GM12878 (cell line): ENCODE measurements around the gene MBD3. TPM values are rescaled to one million over a fixed set of nuclear protein-coding genes. Genes with fewer than 3 reads are reported as not detected.

Source experiments
- ATAC-seq: fragments of 200-7000 bp; cut with Tn5 transposase; 3 replicates; pipeline ENCODE4 v1.9.1; 2020; ENCODE audit warnings: mild to moderate bottlenecking, moderate library complexity
- BruUV-seq: library from RNA; stranded (reverse); fragments of 400-500 nt; replicated peaks from 2 replicates; lab custom pipeline; 2021; lab: Mats Ljungman, UMichigan
- CTCF ChIA-PET: fragments of 300-600 bp; sonication (Branson Sonifier 250); formaldehyde crosslinking; extraction: SDS; loops from one replicate; lab custom pipeline; 2021; ENCODE audit warnings: inconsistent platforms; lab: Yijun Ruan, JAX
- POLR2A ChIA-PET: fragments of 350-600 bp; formaldehyde crosslinking; extraction: SDS; loops from one replicate; lab custom pipeline; 2021; ENCODE audit warnings: inconsistent platforms; lab: Charles Lee
- RAD21 ChIA-PET: fragments of 300-600 bp; sonication (Branson Sonifier 250); formaldehyde crosslinking; loops from one replicate; lab custom pipeline; 2023; ENCODE audit warnings: antibody characterized with exemption; ENCODE audit not compliant: unreplicated experiment; lab: Charles Lee
- SMC1A ChIA-PET: fragments of 300-600 bp; sonication (Branson Sonifier 250); formaldehyde crosslinking; loops from one replicate; lab custom pipeline; 2023; ENCODE audit not compliant: unreplicated experiment, uncharacterized antibody; lab: Charles Lee
- DNase-seq: peaks from one replicate; pipeline ENCODE4 v3.0.0-alpha.2; 2011; ENCODE audit warnings: low read depth, low spot score
- FAIRE-seq: peaks from 3 replicates; lab custom pipeline; 2011; peaks lifted over from hg19 to GRCh38; lab: Jason Lieb, UNC
- H2AFZ ChIP-seq: 2 replicates; pipeline ENCODE4 v1.6.0; 2011; ENCODE audit warnings: low read depth, low read length, control low read depth; ENCODE audit not compliant: control insufficient read depth
- H3K27ac ChIP-seq: 2 replicates; pipeline ENCODE4 v1.5.1; 2011; ENCODE audit warnings: control low read depth; ENCODE audit not compliant: control insufficient read depth, insufficient read depth
- H3K27me3 ChIP-seq, 2 experiments: replicated peaks in 1 of 2; 2 replicates each; pipeline versions ENCODE4 v1.6.0 to v1.6.1; 2011; ENCODE audit warnings: low read length in 1 of 2; ENCODE audit not compliant: control insufficient read depth in 2 of 2, insufficient read depth in 2 of 2
- H3K36me3 ChIP-seq, 2 experiments: 2 replicates each; pipeline ENCODE4 v1.5.1; 2011; ENCODE audit warnings: low read length in 1 of 2; ENCODE audit not compliant: control insufficient read depth in 2 of 2, insufficient read depth in 2 of 2
- H3K4me1 ChIP-seq: 2 replicates; pipeline ENCODE4 v1.6.1; 2011; ENCODE audit warnings: mild to moderate bottlenecking, low read length, moderate library complexity, mixed read lengths; ENCODE audit not compliant: control insufficient read depth, insufficient read depth
- H3K4me2 ChIP-seq: 2 replicates; pipeline ENCODE4 v1.6.0; 2011; ENCODE audit warnings: control low read depth; ENCODE audit not compliant: control insufficient read depth, insufficient read depth
- H3K4me3 ChIP-seq: fragments of 200-600 bp; sonication (generic); 2 replicates; pipeline ENCODE4 v1.5.1; 2016
- H3K79me2 ChIP-seq: 2 replicates; pipeline ENCODE4 v1.6.0; 2011; ENCODE audit warnings: low read length; ENCODE audit not compliant: control insufficient read depth, insufficient read depth
- H3K9ac ChIP-seq: 2 replicates; pipeline ENCODE4 v1.8.0; 2011; ENCODE audit warnings: low read length, control low read depth, mixed read lengths; ENCODE audit not compliant: control insufficient read depth, insufficient read depth
- H3K9me3 ChIP-seq: replicated peaks from 3 replicates; pipeline ENCODE4 v1.5.1; 2011; ENCODE audit warnings: mild to moderate bottlenecking, low read length; ENCODE audit not compliant: control insufficient read depth, insufficient read depth
- H4K20me1 ChIP-seq: 2 replicates; pipeline ENCODE4 v1.6.0; 2011; ENCODE audit not compliant: control insufficient read depth, insufficient read depth
- CBX3 ChIP-seq: fragments of 200-600 bp; sonication (generic); IDR thresholded peaks from 2 replicates; pipeline ENCODE4 v1.6.1; 2016; ENCODE audit warnings: low read depth, borderline replicate concordance
- DPF2 ChIP-seq: fragments of 450-650 bp; IDR thresholded peaks from 2 replicates; pipeline ENCODE4 v1.6.1; 2017; ENCODE audit warnings: mild to moderate bottlenecking
- IKZF1 ChIP-seq: fragments of 450-650 bp; conservative IDR thresholded peaks from 2 replicates; pipeline ENCODE4 v1.6.1; 2017; ENCODE audit warnings: antibody characterized with exemption, mild to moderate bottlenecking
- IKZF2 ChIP-seq, 2 experiments: fragments of 450-650 bp; IDR thresholded peaks; 2 replicates each; pipeline ENCODE4 v1.6.1; 2017; ENCODE audit warnings: mild to moderate bottlenecking in 2 of 2, moderate library complexity in 2 of 2
- KAT2A ChIP-seq: conservative IDR thresholded peaks from 2 replicates; pipeline ENCODE4 v1.6.1; 2011; ENCODE audit warnings: low read depth, low read length; ENCODE audit not compliant: control insufficient read depth
- LARP7 ChIP-seq: fragments of 450-650 bp; IDR thresholded peaks from 2 replicates; pipeline ENCODE4 v1.6.1; 2017; ENCODE audit warnings: mild to moderate bottlenecking
- MTA3 ChIP-seq: IDR thresholded peaks from 2 replicates; pipeline ENCODE4 v1.6.1; 2012; ENCODE audit warnings: low read length, inconsistent platforms, borderline replicate concordance
- SIX5 ChIP-seq: IDR thresholded peaks from 2 replicates; pipeline ENCODE4 v1.6.1; 2011; ENCODE audit warnings: mild to moderate bottlenecking, low read depth, low read length, moderate library complexity; ENCODE audit not compliant: severe bottlenecking
- SKIL ChIP-seq: fragments of 450-650 bp; IDR thresholded peaks from 2 replicates; pipeline ENCODE4 v1.6.1; 2017; ENCODE audit warnings: mild to moderate bottlenecking, low read depth, inconsistent platforms; ENCODE audit not compliant: poor library complexity, severe bottlenecking
- STAT1 ChIP-seq: fragments of 450-650 bp; conservative IDR thresholded peaks from 2 replicates; pipeline ENCODE4 v1.6.1; 2014; ENCODE audit warnings: antibody characterized with exemption, mild to moderate bottlenecking
- TCF7 ChIP-seq: IDR thresholded peaks from 2 replicates; pipeline ENCODE4 v1.6.1; 2014; ENCODE audit warnings: antibody characterized with exemption, borderline replicate concordance
- WGBS: methylation state at CpG from one replicate; pipeline ENCODE4 v1.1.6; 2016; ENCODE audit warnings: low lambda C conversion rate; ENCODE audit not compliant: insufficient replicate concordance, insufficient coverage; ENCODE audit errors: missing lambda C conversion rate; 5-methylcytosine and 5-hydroxymethylcytosine counted together
- in situ Hi-C: fragments of 300-500 bp; cut with MboI; formaldehyde crosslinking; loops from 9 replicates; pipeline ENCODE4 v1.14.3; 2018; ENCODE audit warnings: mixed read lengths
- intact Hi-C: fragments of 100-400 bp; cut with micrococcal nuclease; formaldehyde crosslinking; loops from one replicate; pipeline ENCODE4 v1.14.2; 2022; ENCODE audit not compliant: unreplicated experiment
- polyA plus RNA-seq, 11 experiments: library from polyadenylated mRNA; depleted of rRNA in 4 of 11; unstranded in 6 of 11; stranded (reverse) in 5 of 11; fragments of >200 nt; fragmentation: Nextera tagmentation in 4 of 11; fragmentation: Illumina TruSeq in 1 of 11; extraction: Ambion mirVana in 4 of 11; extraction: Trizol in 1 of 11; gene quantifications; 1 replicate in 1 of 11; 2 replicates in 10 of 11; pipeline versions ENCODE4 v1.2.1 to v1.2.3, GENCODE V29; 2011 to 2016; ENCODE audit warnings: inconsistent platforms in 2 of 11, missing spikeins in 2 of 11, low read depth in 1 of 11
- total RNA-seq, 4 experiments: library from RNA; depleted of rRNA in 3 of 4; stranded (reverse); fragments of >200 nt in 3 of 4; fragmentation: Illumina TruSeq in 1 of 4; extraction: Trizol in 1 of 4; gene quantifications; 2 replicates each; pipeline versions ENCODE4 v1.2.1 to v1.2.3, GENCODE V29; 2013 to 2021
- TF ChIP-seq, protein P1 (sequence below): fragments of 450-650 bp; formaldehyde crosslinking; IDR thresholded peaks from 2 replicates; pipeline ENCODE4 v1.4.0; 2022; ENCODE audit warnings: mild to moderate bottlenecking, moderate library complexity
- TF ChIP-seq, protein P2 (sequence below): fragments of 450-650 bp; IDR thresholded peaks from 2 replicates; pipeline ENCODE4 v1.6.1; 2017; ENCODE audit warnings: low read depth, mild to moderate bottlenecking, moderate library complexity

The MBD3 gene
- total and polyA plus RNA-seq, 10 of the 15 experiments (the other 5 are each of a cell fraction or from before 2014, with no cell fraction given) = 0.13 to 107 (median 21.9) TPM

- no peak for TF ChIP-seq MTA3
- no peak for TF ChIP-seq IKZF1
- no peak for TF ChIP-seq KAT2A
- no peak for TF ChIP-seq CBX3
- no peak for TF ChIP-seq STAT1
- no peak for TF ChIP-seq IKZF2 (IDR thresholded peaks at IDR 0.05)
- TF ChIP-seq LARP7 = no peak
- TF ChIP-seq, protein P1, sequence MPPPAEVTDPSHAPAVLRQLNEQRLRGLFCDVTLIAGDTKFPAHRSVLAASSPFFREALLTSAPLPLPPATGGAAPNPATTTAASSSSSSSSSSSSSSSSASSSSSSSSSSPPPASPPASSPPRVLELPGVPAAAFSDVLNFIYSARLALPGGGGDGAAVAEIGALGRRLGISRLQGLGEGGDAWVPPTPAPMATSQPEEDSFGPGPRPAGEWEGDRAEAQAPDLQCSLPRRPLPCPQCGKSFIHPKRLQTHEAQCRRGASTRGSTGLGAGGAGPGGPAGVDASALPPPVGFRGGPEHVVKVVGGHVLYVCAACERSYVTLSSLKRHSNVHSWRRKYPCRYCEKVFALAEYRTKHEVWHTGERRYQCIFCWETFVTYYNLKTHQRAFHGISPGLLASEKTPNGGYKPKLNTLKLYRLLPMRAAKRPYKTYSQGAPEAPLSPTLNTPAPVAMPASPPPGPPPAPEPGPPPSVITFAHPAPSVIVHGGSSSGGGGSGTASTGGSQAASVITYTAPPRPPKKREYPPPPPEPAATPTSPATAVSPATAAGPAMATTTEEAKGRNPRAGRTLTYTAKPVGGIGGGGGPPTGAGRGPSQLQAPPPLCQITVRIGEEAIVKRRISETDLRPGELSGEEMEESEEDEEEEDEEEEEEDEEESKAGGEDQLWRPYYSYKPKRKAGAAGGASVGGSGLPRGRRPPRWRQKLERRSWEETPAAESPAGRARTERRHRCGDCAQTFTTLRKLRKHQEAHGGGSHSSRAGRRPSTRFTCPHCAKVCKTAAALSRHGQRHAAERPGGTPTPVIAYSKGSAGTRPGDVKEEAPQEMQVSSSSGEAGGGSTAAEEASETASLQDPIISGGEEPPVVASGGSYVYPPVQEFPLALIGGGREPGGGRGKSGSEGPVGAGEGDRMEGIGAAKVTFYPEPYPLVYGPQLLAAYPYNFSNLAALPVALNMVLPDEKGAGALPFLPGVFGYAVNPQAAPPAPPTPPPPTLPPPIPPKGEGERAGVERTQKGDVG (CRISPR knock-in tag) = no peak
- TF ChIP-seq, protein P2, sequence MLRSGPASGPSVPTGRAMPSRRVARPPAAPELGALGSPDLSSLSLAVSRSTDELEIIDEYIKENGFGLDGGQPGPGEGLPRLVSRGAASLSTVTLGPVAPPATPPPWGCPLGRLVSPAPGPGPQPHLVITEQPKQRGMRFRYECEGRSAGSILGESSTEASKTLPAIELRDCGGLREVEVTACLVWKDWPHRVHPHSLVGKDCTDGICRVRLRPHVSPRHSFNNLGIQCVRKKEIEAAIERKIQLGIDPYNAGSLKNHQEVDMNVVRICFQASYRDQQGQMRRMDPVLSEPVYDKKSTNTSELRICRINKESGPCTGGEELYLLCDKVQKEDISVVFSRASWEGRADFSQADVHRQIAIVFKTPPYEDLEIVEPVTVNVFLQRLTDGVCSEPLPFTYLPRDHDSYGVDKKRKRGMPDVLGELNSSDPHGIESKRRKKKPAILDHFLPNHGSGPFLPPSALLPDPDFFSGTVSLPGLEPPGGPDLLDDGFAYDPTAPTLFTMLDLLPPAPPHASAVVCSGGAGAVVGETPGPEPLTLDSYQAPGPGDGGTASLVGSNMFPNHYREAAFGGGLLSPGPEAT = no peak
Observed at GRCh38 chr19:1570836-1571235, 21.8 kb downstream of the MBD3 start (continued).

GRCh38 chr19:1569997-1570396 is 22.7 kb downstream of the MBD3 start:
- SMC1A ChIA-PET = no interaction called here
- POLR2A ChIA-PET = interaction anchor here (0.6 kb wide), 1 partner anchor 127 kb away, joined by 4 read pairs; no protein-coding TSS in a partner anchor
- no TSS peak for BruUV-seq
- WGBS = 54% methylated on average over 2 of the region's 4 CpGs
- Histone ChIP-seq H3K4me3 (no peak overlapping the region), H3K4me2 (no peak overlapping the region), H3K4me1 (no peaks in the 10 kb centered on the region), H3K27me3 (no peaks in the 10 kb centered on the region), H3K79me2 (no peaks in the 10 kb centered on the region), H3K27ac (no peak overlapping the region), H3K36me3 (no peaks in the 10 kb centered on the region), H3K9me3 (no peaks in the 10 kb centered on the region), H3K9ac (no peak overlapping the region), H2AFZ (no peak overlapping the region), H4K20me1 (no peaks in the 10 kb centered on the region)
- CTCF ChIA-PET = no interaction called here
- FAIRE-seq = no peak
- DNase-seq = no peak
- RAD21 ChIA-PET = no interaction called here
- no peak for TF ChIP-seq TCF7
- no peak for TF ChIP-seq SIX5
- TF ChIP-seq DPF2 = no peak
- no peak for TF ChIP-seq SKIL
- in situ Hi-C loops (no loop called here), intact Hi-C loops (no loop called here)
- no peak for ATAC-seq
